Measurements from ENCODE around the gene SLC28A2. TPM values are rescaled to one million over a fixed set of nuclear protein-coding genes. Genes with fewer than 3 reads are reported as not detected.
"Not testable (repeated sequence)": the region's sequence is repeated elsewhere in the genome, so short reads cannot be mapped to it uniquely, and the experiment has no call there.

SLC28A2 gene
- total and polyA plus RNA-seq, 12 donors, result under 0.01 to 0.37 (median 0.10) TPM; not detected in 6

GRCh38 chr15:45231864-45232562, 20.0 kb upstream of the SLC28A2 start:
- H3K27ac ChIP-seq, result no peak overlapping the region
- intact Hi-C loops (cut with DNase I), result no loop called here
- H3K9me3 ChIP-seq (replicated peaks in 1 of 3), result peaks cover 0 to 5% (median 0%) of the 10 kb centered on the region in 3 donors
- no peaks in the 10 kb centered on the region for H3K36me3 ChIP-seq (replicated peaks in 1 of 2)
- no peaks in the 10 kb centered on the region for H3K27me3 ChIP-seq
- no peak for TF ChIP-seq POLR2A (IDR thresholded peaks at IDR 0.05)
- no peak for TF ChIP-seq CTCF (IDR thresholded peaks at IDR 0.05)
- H3K4me1 ChIP-seq (replicated peaks in 1 of 2), result no peaks in the 10 kb centered on the region
- WGBS, 4 donors, result 67 to 88% (median 84%) methylated on average over 4 of the region's 4 CpGs
- H3K4me3 ChIP-seq, result no peak overlapping the region
- no peak for DNase-seq

DNA sequence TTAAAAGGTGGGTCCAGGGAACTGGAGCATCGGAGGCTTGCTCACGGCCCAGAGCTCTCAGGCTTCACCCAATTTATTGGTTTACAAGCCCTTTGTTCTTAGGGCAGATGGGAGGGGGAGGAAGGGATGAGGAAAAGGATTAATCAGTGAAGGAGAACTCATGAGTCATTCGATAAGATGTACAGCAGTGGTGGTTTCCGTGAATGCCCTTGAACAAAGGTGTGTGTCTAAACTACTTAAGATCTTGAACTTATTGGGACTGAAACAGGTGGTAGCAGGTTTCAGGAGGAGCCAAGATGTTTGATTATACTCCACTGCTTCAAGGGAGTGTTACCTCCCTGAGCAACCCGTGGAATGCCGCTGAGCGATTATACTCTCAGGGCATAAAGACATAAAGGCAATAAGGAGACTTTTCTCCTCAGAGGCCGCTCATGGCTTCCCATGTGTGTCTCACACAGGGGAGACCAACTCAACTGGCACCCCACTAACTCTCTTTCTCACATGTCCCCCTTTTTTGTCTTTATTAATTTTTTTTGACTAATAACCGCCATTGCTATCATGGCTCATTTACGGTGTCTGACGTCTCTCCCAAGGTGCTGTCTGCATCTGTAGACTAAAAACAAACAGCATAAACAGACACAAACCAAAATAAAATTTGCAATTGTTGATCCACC, 17.3 kb upstream of the SLC28A2 start:
- Histone ChIP-seq H3K27ac (no peak overlapping the region), H3K4me3 (no peak overlapping the region), H3K27me3 (no peaks in the 10 kb centered on the region), H3K4me1 (replicated peaks in 1 of 2) (no peaks in the 10 kb centered on the region), H3K9me3 (replicated peaks in 1 of 3) (peaks cover 0 to 5% (median 0%) of the 10 kb centered on the region in 3 donors), H3K36me3 (replicated peaks in 1 of 2) (no peaks in the 10 kb centered on the region)
- no peak for DNase-seq
- TF ChIP-seq POLR2A (IDR thresholded peaks at IDR 0.05) (no peak), CTCF (IDR thresholded peaks at IDR 0.05) (no peak)
- 67 to 79% (median 74%) methylated on average over 10 to 11 of the region's 11 CpGs for WGBS, 4 donors
- intact Hi-C loops (cut with DNase I), result no loop called here

- H3K27me3 ChIP-seq; intact Hi-C loops (cut with DNase I); H3K36me3 ChIP-seq (replicated peaks in 1 of 2); H3K4me1 ChIP-seq (replicated peaks in 1 of 2); H3K4me3 ChIP-seq; DNase-seq; H3K27ac ChIP-seq: not testable (repeated sequence)
- H3K9me3 ChIP-seq (replicated peaks in 1 of 3), result peaks cover 0 to 15% (median 0%) of the 10 kb centered on the region in 3 donors
- WGBS, 4 donors, result 55 to 74% (median 64%) methylated on average over 4 to 6 of the region's 6 CpGs
Observed at GRCh38 chr15:45236806-45237205, 15.2 kb upstream of the SLC28A2 start.

GRCh38 chr15:45242289-45242688, 9.7 kb upstream of the SLC28A2 start:
- H3K27ac ChIP-seq, result no peak overlapping the region
- peaks cover 0 to 35% (median 0%) of the 10 kb centered on the region in 3 donors for H3K9me3 ChIP-seq (replicated peaks in 1 of 3)
- intact Hi-C loops (cut with DNase I), result no loop called here
- H3K4me1 ChIP-seq (replicated peaks in 1 of 2), result no peaks in the 10 kb centered on the region
- no peaks in the 10 kb centered on the region for H3K27me3 ChIP-seq
- no peaks in the 10 kb centered on the region for H3K36me3 ChIP-seq (replicated peaks in 1 of 2)
- no peak for DNase-seq
- H3K4me3 ChIP-seq, result no peak overlapping the region
- 63 to 72% (median 69%) methylated on average over 9 of the region's 9 CpGs for WGBS, 4 donors
- TF ChIP-seq CTCF (IDR thresholded peaks at IDR 0.05), result no peak
- no peak for TF ChIP-seq POLR2A (IDR thresholded peaks at IDR 0.05)
